Activated CD8-positive, alpha-beta memory T cell treated with anti-CD3 and anti-CD28 coated beads for 4 hours (primary cell): ENCODE results near the gene SUGCT.

ENCODE experiments used
- DNase-seq, 2 donors: peaks; one replicate each; pipeline ENCODE4 v3.0.0-alpha.2; 2020; ENCODE audit warnings: low read depth in 2 of 2

Gene SUGCT

GRCh38 chr7:40329601-40330153 lies 194.9 kb downstream of the SUGCT start:
- DNase-seq, result no peak

- no peak for DNase-seq
Measured at GRCh38 chr7:40330408-40330807, 195.6 kb downstream of the SUGCT start.

GRCh38 chr7:40331915-40332314 lies 197.1 kb downstream of the SUGCT start:
- no peak for DNase-seq

GRCh38 chr7:40332516-40332915 lies 197.7 kb downstream of the SUGCT start:
- DNase-seq, result no peak

GRCh38 chr7:40341836-40342235 lies 207.0 kb downstream of the SUGCT start:
- DNase-seq, result no peak

- DNase-seq, result no peak
Measured at GRCh38 chr7:40346554-40346953, 211.7 kb downstream of the SUGCT start.

GRCh38 chr7:40348126-40348728 lies 213.4 kb downstream of the SUGCT start:
- no peak for DNase-seq

- no peak for DNase-seq
Measured at GRCh38 chr7:40350100-40350499, 215.3 kb downstream of the SUGCT start.

- no peak for DNase-seq
Measured at GRCh38 chr7:40354711-40355110, 219.9 kb downstream of the SUGCT start.

GRCh38 chr7:40356312-40356711 lies 221.5 kb downstream of the SUGCT start:
- DNase-seq, result no peak

GRCh38 chr7:40356871-40357709 lies 222.3 kb downstream of the SUGCT start:
- DNase-seq, result no peak

GRCh38 chr7:40369641-40370277 lies 235.0 kb downstream of the SUGCT start:
- no peak for DNase-seq

GRCh38 chr7:40371806-40372440 lies 237.1 kb downstream of the SUGCT start:
- no peak for DNase-seq

GRCh38 chr7:40374575-40374974 lies 239.8 kb downstream of the SUGCT start:
- no peak for DNase-seq

GRCh38 chr7:40380111-40380510 lies 245.3 kb downstream of the SUGCT start:
- no peak for DNase-seq

GRCh38 chr7:40382145-40382544 lies 247.3 kb downstream of the SUGCT start:
- DNase-seq, result no peak

GRCh38 chr7:40393660-40394059 lies 258.9 kb downstream of the SUGCT start:
- DNase-seq, result no peak

- DNase-seq, result no peak
Measured at GRCh38 chr7:40394400-40394799, 259.6 kb downstream of the SUGCT start.

- DNase-seq, result no peak
Measured at GRCh38 chr7:40400525-40400924, 265.7 kb downstream of the SUGCT start.

- no peak for DNase-seq
Measured at GRCh38 chr7:40401406-40401805, 266.6 kb downstream of the SUGCT start.

- DNase-seq, result no peak
Measured at GRCh38 chr7:40402661-40403060, 267.9 kb downstream of the SUGCT start.
